Lower leg skin (tissue), 3 donors: ENCODE data around the gene CXADR.

Source experiments
- POLR2A ChIP-seq, 2 donors: fragments of 450-650 bp; IDR thresholded peaks; one replicate each; pipeline ENCODE4 v1.6.1; 2016 to 2017; ENCODE audit warnings: antibody characterized with exemption in 2 of 2, mild to moderate bottlenecking in 1 of 2, moderate library complexity in 1 of 2
- TF ChIP-seq, protein P1 (sequence below), 3 donors: fragments of 450-650 bp; IDR thresholded peaks; one replicate each; pipeline ENCODE4 v1.5.1; 2016; ENCODE audit warnings: antibody characterized with exemption in 3 of 3, mild to moderate bottlenecking in 3 of 3, moderate library complexity in 2 of 3

DNA sequence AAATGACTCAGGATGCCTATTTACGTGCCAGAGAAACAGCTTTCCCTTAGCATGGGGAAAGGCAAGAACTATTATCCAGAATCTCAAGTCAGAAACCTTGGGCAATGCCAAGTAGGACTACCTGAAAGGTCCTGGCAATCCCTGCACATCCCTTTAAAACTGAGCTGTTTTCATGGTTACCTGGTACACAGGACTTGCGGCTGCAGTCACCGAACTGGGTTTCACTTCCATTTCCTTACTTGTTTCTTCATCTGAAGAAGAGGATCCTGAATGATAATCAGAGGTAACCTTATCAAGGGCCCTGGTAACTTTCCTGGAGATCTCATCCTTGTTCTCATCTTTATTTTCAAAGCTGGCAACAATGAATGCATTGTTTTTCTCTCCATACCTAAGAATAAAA is 85.6 kb downstream of the CXADR start:
- TF ChIP-seq, protein P1, sequence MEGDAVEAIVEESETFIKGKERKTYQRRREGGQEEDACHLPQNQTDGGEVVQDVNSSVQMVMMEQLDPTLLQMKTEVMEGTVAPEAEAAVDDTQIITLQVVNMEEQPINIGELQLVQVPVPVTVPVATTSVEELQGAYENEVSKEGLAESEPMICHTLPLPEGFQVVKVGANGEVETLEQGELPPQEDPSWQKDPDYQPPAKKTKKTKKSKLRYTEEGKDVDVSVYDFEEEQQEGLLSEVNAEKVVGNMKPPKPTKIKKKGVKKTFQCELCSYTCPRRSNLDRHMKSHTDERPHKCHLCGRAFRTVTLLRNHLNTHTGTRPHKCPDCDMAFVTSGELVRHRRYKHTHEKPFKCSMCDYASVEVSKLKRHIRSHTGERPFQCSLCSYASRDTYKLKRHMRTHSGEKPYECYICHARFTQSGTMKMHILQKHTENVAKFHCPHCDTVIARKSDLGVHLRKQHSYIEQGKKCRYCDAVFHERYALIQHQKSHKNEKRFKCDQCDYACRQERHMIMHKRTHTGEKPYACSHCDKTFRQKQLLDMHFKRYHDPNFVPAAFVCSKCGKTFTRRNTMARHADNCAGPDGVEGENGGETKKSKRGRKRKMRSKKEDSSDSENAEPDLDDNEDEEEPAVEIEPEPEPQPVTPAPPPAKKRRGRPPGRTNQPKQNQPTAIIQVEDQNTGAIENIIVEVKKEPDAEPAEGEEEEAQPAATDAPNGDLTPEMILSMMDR (IDR thresholded peaks at IDR 0.05) = no peak
- TF ChIP-seq POLR2A (IDR thresholded peaks at IDR 0.05) = no peak
